Measurements from ENCODE around the gene PLXDC2.

The PLXDC2 gene

GRCh38 chr10:20298417-20298816 lies 482.2 kb downstream of the PLXDC2 start:
- DNase-seq: no peak

- DNase-seq: no peak
Observed at GRCh38 chr10:20299034-20299736, 483.0 kb downstream of the PLXDC2 start.

GRCh38 chr10:20300735-20301134 lies 484.5 kb downstream of the PLXDC2 start:
- DNase-seq: no peak

GRCh38 chr10:20302033-20302432 lies 485.8 kb downstream of the PLXDC2 start:
- no peak for DNase-seq

- peak; percentile 18 for DNase-seq
Observed at GRCh38 chr10:20303453-20304152, 487.4 kb downstream of the PLXDC2 start.

GRCh38 chr10:20313665-20314064 lies 497.4 kb downstream of the PLXDC2 start:
- DNase-seq: no peak

GRCh38 chr10:20314431-20314830 lies 498.2 kb downstream of the PLXDC2 start:
- no peak for DNase-seq

- DNase-seq: no peak
Observed at GRCh38 chr10:20327954-20328353, 511.7 kb downstream of the PLXDC2 start.

GRCh38 chr10:20330246-20330645 lies 514.0 kb downstream of the PLXDC2 start:
- no peak for DNase-seq

GRCh38 chr10:20334559-20334958 lies 518.3 kb downstream of the PLXDC2 start:
- no peak for DNase-seq
